Activated B cell treated with CpG ODN at 0.5 μM for 24 hours (primary cell): ENCODE results near the gene ZBTB2. TPM values are rescaled to one million over a fixed set of nuclear protein-coding genes. Genes with fewer than 3 reads are reported as not detected.
"Not testable (repeated sequence)": the region's sequence is repeated elsewhere in the genome, so short reads cannot be mapped to it uniquely, and the experiment has no call there.

Source experiments
- ATAC-seq: fragments of 200-7000 bp; cut with Tn5 transposase; one replicate; pipeline ENCODE4 v1.10.0; 2021; ENCODE audit warnings: low read depth, mild to moderate bottlenecking, moderate library complexity
- CTCF ChIA-PET: fragments of 350-600 bp; sonication (Branson Sonifier 250); formaldehyde crosslinking; loops from one replicate; lab custom pipeline; 2021; ENCODE audit warnings: antibody characterized with exemption; lab: Charles Lee
- POLR2A ChIA-PET: fragments of 350-600 bp; sonication (Branson Sonifier 250); formaldehyde crosslinking; loops from one replicate; lab custom pipeline; 2021; ENCODE audit warnings: antibody characterized with exemption; lab: Charles Lee
- DNase-seq: peaks from one replicate; pipeline ENCODE4 v3.0.0; 2022
- H3K27ac Mint-ChIP-seq: one replicate; pipeline ENCODE4 v1.8.0; 2020; ENCODE audit warnings: mixed read lengths
- H3K27me3 Mint-ChIP-seq: one replicate; pipeline ENCODE4 v1.8.0; 2021; ENCODE audit warnings: mixed read lengths
- H3K36me3 Mint-ChIP-seq: one replicate; pipeline ENCODE4 v1.8.0; 2021; ENCODE audit warnings: low read depth, mixed read lengths
- H3K4me1 Mint-ChIP-seq: one replicate; pipeline ENCODE4 v1.8.0; 2021; ENCODE audit warnings: mixed read lengths
- H3K4me3 Mint-ChIP-seq: one replicate; pipeline ENCODE4 v1.8.0; 2020; ENCODE audit warnings: mild to moderate bottlenecking, mixed read lengths
- H3K9me3 Mint-ChIP-seq: one replicate; pipeline ENCODE4 v1.8.0; 2020; ENCODE audit warnings: mixed read lengths
- CTCF ChIP-seq: fragments of 200-600 bp; IDR thresholded peaks from one replicate; pipeline ENCODE4 v1.8.0; 2022; ENCODE audit warnings: antibody characterized with exemption, mild to moderate bottlenecking
- intact Hi-C: fragments of 100-400 bp; cut with micrococcal nuclease; formaldehyde crosslinking; loops from one replicate; pipeline ENCODE4 v1.15.1; 2024
- total RNA-seq: library from RNA; stranded (reverse); gene quantifications from 2 replicates; pipeline ENCODE4 v1.2.3, GENCODE V29; 2022

Gene ZBTB2
- total RNA-seq, 1 donor from 2014 or later, result 17.3 TPM

GRCh38 chr6:151358475-151358874, 32.9 kb downstream of the ZBTB2 start:
- Mint-ChIP-seq H3K9me3 (no peaks in the 10 kb centered on the region), H3K36me3 (peaks cover 33% of the 10 kb centered on the region), H3K4me3 (no peak overlapping the region), H3K27ac (no peak overlapping the region), H3K4me1 (no peaks in the 10 kb centered on the region), H3K27me3 (no peaks in the 10 kb centered on the region)
- intact Hi-C loops, result no loop called here
- ChIA-PET CTCF (no interaction called here), POLR2A (no interaction called here)
- TF ChIP-seq CTCF, result no peak
- ATAC-seq, result no peak
- DNase-seq, result no peak

- no peaks in the 10 kb centered on the region for H3K27me3 Mint-ChIP-seq
- ATAC-seq (no peak), DNase-seq (no peak)
- H3K36me3 Mint-ChIP-seq, result peaks cover 31% of the 10 kb centered on the region
- ChIA-PET CTCF (interaction anchor here (1.5 kb wide), 1 partner anchor 466 kb away, joined by 3 read pairs; no protein-coding TSS in a partner anchor), POLR2A (no interaction called here)
- no peaks in the 10 kb centered on the region for H3K9me3 Mint-ChIP-seq
- intact Hi-C loops, result no loop called here
- H3K4me1 Mint-ChIP-seq, result no peaks in the 10 kb centered on the region
- H3K27ac Mint-ChIP-seq, result no peak overlapping the region
- TF ChIP-seq CTCF, result no peak
- H3K4me3 Mint-ChIP-seq, result no peak overlapping the region
Measured at GRCh38 chr6:151357758-151358436, 33.5 kb downstream of the ZBTB2 start.

GRCh38 chr6:151356983-151357382, 34.4 kb downstream of the ZBTB2 start:
- CTCF ChIA-PET, result interaction anchor here (1.5 kb wide), 1 partner anchor 465 kb away, joined by 3 read pairs; no protein-coding TSS in a partner anchor
- H3K4me1 Mint-ChIP-seq, intact Hi-C loops, H3K4me3 Mint-ChIP-seq, H3K27me3 Mint-ChIP-seq, H3K9me3 Mint-ChIP-seq, DNase-seq, POLR2A ChIA-PET, H3K27ac Mint-ChIP-seq, ATAC-seq: not testable (repeated sequence)
- peaks cover 22% of the 10 kb centered on the region for H3K36me3 Mint-ChIP-seq

GRCh38 chr6:151353795-151354194, 37.6 kb downstream of the ZBTB2 start:
- CTCF ChIA-PET, result no interaction called here
- Mint-ChIP-seq H3K36me3 (peaks cover 8% of the 10 kb centered on the region), H3K27ac (no peak overlapping the region), H3K9me3 (no peaks in the 10 kb centered on the region), H3K27me3 (no peaks in the 10 kb centered on the region), H3K4me3 (no peak overlapping the region), H3K4me1 (no peaks in the 10 kb centered on the region)
- DNase-seq, result no peak
- POLR2A ChIA-PET, result no interaction called here
- intact Hi-C loops, result no loop called here
- TF ChIP-seq CTCF, result no peak
- no peak for ATAC-seq

GRCh38 chr6:151352410-151353396, 38.7 kb downstream of the ZBTB2 start:
- ChIA-PET POLR2A (no interaction called here), CTCF (no interaction called here)
- intact Hi-C loops, result no loop called here
- ATAC-seq (no peak), DNase-seq (no peak)
- no peaks in the 10 kb centered on the region for H3K27me3 Mint-ChIP-seq
- H3K4me1 Mint-ChIP-seq, result no peaks in the 10 kb centered on the region
- peaks cover 4% of the 10 kb centered on the region for H3K36me3 Mint-ChIP-seq
- H3K27ac Mint-ChIP-seq, result no peak overlapping the region
- no peak for TF ChIP-seq CTCF
- no peak overlapping the region for H3K4me3 Mint-ChIP-seq
- H3K9me3 Mint-ChIP-seq, result no peaks in the 10 kb centered on the region
